PC-3 (cell line): ENCODE results near the gene LGALS9C.
"Not testable (repeated sequence)": the region's sequence is repeated elsewhere in the genome, so short reads cannot be mapped to it uniquely, and the experiment has no call there.

ENCODE experiments used
- EZH2 ChIP-seq: fragments of 300-600 bp; sonication (generic); IDR thresholded peaks from one replicate; pipeline ENCODE4 v1.6.1; 2017; ENCODE audit warnings: antibody characterized with exemption, mild to moderate bottlenecking, low read length; ENCODE audit not compliant: unreplicated experiment
- TF ChIP-seq, protein P1 (sequence below): fragments of 300-600 bp; sonication (generic); conservative IDR thresholded peaks from 2 replicates; pipeline ENCODE4 v1.5.1; 2017; ENCODE audit warnings: antibody characterized with exemption, low read depth, mild to moderate bottlenecking, low read length

DNA sequence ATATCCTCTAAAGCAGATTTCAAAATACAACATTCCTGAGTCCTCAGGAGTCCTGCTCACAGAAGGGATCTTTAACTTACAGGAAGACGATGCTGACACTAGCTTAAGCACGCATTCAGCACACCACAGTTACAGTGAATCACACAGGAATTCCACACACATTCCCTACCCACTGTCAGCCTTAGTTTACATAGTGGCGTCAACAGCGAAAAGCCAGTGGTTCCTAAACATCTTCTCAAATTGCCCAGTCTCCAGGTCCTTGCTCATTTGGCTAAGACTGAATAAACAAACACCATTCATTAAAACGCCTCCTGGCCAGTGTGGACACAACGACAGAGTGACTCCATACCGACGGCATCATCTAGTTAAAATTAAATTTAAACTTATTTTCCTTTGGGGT is 17.6 kb upstream of the LGALS9C start:
- TF ChIP-seq, protein P1, sequence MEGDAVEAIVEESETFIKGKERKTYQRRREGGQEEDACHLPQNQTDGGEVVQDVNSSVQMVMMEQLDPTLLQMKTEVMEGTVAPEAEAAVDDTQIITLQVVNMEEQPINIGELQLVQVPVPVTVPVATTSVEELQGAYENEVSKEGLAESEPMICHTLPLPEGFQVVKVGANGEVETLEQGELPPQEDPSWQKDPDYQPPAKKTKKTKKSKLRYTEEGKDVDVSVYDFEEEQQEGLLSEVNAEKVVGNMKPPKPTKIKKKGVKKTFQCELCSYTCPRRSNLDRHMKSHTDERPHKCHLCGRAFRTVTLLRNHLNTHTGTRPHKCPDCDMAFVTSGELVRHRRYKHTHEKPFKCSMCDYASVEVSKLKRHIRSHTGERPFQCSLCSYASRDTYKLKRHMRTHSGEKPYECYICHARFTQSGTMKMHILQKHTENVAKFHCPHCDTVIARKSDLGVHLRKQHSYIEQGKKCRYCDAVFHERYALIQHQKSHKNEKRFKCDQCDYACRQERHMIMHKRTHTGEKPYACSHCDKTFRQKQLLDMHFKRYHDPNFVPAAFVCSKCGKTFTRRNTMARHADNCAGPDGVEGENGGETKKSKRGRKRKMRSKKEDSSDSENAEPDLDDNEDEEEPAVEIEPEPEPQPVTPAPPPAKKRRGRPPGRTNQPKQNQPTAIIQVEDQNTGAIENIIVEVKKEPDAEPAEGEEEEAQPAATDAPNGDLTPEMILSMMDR: not testable (repeated sequence)
- TF ChIP-seq EZH2: not testable (repeated sequence)
